ENCODE results near the gene TET3.
"Not testable (repeated sequence)": the region's sequence is repeated elsewhere in the genome, so short reads cannot be mapped to it uniquely, and the experiment has no call there.

Gene TET3

DNA sequence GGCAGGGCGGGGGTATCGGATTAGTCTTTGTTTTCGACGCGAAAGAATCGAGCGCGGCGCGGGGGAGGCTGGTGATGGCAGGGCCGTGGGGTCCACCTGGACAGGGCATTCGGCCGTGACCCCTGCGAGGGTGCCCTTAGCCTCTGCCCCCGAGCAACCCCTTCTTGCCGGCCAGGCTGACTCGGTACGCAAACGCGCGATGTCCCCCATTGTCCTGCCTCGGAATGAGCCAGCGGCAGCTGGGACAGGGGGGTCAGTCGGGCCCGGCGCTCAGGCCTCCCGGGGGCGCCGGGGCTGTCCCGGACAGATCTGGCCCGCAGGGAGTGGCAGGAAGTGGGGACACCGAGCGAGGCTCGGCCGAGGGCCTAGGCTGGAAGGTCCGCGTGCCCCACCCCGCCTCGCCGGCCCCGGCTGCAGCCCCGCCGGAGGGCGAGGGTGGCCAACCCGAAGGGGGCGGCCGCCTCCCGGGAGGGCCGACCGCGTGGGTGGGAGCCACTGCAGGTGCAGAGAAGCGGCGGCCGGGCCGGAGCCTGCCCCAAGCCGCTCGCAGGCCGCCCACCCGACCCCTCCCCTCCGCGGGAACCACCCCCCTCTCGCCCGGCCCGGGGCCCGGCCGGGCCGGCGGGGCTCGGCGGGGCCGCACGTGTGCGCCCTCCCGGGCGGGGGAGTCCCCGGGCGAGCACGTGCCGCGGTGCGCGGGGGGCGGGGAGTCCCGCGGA lies at the start of gene TET3:
TET3 (plus strand) TSS at position 708 of the 719 bp plus-strand sequence. CDS start 1,494 bp downstream, outside the sequence.
- DNase-seq (ENCODE audit: low read depth in 2 of 2), result peak in 1 of 2 donors; percentile 36

DNA sequence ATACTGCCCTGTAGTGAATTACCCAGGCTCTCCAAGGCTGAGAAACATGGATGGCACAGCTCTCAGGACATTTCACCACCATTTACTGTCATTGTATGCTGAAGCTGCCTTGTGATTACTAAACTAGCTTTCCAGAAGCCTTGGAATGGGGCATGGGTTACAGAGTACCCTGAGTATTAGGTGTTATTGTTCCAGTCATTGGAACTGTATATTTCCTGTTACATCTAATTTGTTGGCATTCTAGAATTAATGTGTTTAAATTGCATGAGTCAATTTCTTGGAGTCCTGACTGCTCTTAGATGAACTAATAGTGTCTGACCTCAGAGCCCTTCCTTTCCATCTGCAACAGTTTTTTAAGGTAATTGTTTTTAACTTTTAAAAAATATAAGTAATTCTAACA lies 49.1 kb upstream of the TET3 start:
- DNase-seq (ENCODE audit: low read depth in 2 of 2), result no peak

DNA sequence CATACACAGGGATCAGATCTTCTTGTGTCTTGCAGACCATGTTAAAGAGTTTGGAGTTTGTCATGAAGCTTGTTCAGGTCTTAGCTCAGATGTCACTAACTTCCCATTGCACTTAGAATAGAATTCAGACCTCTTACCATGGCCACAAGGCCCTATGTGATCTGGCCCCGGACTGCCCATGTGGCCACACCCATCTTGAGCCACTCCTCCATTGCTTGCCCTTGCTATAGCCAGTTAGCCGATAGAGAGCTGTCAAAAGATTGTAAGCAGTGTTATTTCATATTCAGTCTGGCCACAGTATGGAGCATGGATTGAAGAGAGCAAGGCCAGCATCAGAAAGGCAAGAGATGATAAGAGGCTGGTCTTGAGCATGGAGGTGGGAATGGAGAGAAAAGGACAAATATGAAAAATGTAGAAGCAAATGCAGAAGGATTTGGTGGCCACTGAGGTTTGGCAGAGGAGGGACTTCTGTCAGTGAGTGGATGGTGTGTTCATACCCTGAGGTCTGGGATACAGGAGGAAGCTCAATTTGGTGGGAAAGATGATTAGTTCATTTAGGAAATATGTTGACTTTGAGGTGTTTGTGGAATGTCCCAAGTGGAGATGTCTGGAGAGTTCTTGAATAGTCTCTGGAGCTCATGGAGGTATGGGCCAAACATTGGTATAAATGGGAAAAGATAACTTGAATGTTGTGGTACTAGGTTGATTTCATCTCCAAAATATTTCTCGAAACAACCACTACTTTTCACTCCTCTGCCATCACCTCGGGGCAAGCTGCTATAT lies 47.4 kb upstream of the TET3 start:
- DNase-seq (ENCODE audit: low read depth in 2 of 2), result no peak

DNA sequence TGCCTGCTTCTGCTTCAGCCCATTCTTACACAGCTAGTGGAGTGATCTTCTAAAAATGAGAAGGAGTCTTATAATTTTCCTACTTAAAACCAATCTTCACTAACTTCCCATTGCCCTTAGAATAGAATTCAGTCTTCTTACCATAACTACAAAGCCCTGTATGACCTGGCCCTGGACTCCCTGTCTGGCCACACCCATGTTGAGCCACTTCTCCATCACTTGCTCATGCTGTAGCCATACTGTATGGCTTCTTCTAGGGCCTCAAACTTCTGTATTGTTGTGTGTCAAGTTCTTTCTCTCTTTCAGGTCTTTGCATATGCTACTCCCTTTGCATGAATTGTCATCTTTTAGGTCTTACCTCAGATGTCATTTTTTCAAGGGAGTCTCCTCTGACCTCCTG lies 46.8 kb upstream of the TET3 start:
- no peak for DNase-seq (ENCODE audit: low read depth in 2 of 2)

DNA sequence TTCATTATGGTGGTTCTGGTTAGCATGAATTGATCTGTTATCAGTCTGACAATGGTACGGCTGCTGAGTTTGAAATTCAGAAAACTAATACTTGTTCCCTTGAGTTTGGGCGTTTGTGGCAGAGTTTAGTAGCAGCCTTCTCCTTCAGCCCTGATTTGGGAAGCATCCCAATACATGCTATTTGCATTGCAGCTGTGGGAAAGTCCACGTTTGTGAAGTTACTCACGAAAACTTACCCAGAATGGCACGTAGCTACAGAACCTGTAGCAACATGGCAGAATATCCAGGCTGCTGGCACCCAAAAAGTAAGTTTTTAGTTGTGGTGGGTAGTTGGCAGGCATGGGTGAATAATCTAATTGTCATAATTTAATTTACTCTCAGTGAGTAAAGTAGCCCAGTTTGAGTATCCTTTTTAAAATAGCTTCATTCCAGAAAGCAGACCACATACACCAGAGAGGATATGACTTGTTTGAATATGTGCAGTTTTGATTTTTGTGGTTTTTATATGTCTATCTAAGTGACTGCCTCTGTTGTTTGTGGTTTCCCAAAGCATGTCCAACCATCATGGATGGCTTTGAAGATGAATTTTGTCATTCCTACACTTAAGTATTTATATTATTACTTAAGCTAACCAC lies 45.9 kb upstream of the TET3 start:
- no peak for DNase-seq (ENCODE audit: low read depth in 2 of 2)

DNA sequence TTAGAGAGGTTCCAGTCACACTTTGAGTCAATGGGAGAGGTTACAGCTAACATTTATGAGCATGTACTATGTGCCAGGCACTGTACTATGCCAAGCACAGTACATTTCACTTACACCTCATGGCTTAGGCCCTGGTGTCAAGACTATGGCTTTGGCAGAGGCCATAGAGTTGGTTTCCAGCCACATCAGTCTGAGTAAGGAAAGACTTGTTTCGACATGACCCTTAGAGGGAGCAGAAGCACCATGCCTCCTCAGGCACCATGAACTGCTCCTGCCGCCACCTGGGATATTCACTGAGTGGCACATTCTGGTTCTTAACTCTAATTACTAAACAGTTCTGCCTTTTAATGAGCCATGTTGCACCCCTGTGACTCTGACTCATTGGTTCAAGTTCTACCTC lies 45.3 kb upstream of the TET3 start:
- DNase-seq (ENCODE audit: low read depth in 2 of 2), result no peak

DNA sequence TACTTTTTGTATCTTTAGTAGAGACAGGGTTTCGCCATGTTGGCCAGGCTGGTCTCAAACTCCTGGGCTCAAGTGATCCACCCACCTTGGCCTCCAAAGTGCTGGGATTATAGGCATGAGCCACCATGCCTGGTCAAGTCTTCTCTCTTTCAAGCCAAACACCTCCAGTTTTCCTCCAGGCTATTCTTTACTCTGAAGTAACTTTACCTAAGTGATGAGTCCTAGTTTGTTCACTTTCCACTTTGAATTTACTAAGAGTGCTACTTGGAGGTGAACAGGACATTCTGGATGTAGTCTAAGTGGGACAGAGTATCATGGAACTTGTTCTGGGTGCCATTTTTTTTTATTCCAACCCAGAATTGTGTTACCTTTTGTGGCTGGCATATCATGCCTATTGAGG lies 44.6 kb upstream of the TET3 start:
- DNase-seq (ENCODE audit: low read depth in 2 of 2), result not testable (repeated sequence)

DNA sequence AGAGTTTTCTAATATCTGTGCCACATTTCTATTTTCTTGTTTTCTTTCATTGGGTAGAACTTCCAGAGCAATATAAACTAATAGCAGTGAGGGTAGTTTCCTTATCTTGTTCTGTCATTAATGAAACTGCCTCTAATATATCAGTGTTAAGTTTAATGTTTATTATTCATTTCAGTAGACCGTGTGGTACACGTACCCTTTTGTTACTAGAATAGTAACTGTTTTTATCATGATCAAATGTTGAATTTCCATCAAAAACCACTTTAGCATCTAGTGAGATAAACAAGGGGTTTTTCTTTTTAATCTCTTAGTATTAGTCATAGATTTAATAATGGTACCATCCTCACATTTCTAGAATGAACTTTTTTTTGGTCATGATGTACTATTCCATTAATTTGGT lies 42.0 kb upstream of the TET3 start:
- DNase-seq (ENCODE audit: low read depth in 2 of 2), result no peak

DNA sequence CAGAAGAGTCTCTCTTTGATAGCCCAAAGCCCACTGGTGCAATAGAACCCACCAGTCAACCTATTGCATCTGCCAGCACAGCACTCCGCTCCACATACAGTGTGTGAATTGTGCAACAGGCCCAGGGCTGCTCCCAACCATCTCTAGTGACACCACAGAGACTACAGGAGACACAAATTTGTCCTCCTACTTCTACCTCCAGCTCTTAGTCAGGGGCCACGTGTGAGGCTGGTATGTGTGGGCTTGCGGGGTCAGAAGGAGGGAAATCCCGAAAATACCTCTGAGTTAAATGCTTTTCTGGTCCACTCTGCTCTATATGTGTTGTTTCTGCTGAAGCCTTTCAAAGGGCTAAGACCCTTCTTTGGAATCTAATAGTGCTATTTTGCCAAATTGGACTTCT lies 40.0 kb upstream of the TET3 start:
- no peak for DNase-seq (ENCODE audit: low read depth in 2 of 2)

DNA sequence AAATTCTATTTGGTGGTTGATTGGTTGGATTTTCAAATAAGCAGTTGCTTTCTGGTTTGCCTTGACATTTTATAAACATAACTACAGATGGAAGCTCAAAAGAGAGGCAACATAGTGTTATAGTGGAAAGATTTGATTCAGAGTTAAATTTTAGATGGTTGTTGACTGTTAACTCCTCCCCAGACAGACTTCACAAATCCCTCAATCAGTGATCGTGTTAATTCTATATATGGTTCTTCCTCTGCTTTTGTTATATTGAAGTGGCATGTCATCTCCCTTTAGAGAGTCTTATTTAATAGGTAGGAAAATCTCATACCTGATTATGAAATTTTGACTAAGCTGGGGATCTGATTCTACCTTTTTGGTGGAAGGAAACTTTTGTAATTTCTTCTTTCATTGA lies 38.5 kb upstream of the TET3 start:
- no peak for DNase-seq (ENCODE audit: low read depth in 2 of 2)

DNA sequence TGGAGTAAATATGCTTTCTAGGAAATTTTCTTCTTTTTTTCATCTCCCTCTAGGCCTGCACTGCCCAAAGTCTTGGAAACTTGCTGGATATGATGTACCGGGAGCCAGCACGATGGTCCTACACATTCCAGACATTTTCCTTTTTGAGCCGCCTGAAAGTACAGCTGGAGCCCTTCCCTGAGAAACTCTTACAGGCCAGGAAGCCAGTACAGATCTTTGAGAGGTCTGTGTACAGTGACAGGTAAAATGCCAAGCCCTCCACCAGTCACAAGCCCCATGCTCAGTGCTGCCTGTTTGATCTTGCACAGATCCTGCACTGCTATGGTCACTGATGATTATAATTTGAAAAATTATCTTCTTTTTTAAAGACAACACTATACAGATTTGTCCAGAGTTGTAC lies 38.0 kb upstream of the TET3 start:
- DNase-seq (ENCODE audit: low read depth in 2 of 2), result no peak

DNA sequence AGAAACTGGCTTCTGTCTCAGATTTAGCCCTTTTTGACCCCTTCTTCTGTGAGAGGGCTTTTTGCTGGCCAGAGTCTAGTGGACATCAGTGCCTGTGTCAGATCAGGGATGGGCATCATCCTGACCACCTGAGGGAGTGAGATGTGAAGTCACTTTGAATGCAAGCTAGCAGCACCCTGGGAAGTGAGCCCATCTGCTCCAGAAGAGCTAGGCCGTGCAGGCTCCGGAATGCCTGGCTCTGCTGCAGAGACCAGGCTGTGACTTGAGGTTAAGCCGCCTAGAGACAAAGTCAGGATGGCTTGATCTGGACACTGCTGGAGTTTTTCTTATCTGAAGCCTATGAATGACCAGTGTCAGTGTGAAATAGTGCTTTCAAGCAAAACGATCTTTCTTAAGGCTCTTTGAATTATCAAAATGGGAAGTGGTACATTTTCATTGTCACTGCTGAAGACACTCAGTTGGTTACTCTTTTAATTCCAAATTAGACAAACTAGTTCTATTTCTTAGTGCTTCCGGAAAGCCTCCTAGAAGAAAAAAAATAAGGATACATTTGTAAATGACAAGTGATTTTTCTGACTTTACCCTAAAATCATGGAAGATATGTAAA lies 37.2 kb upstream of the TET3 start:
- no peak for DNase-seq (ENCODE audit: low read depth in 2 of 2)

DNA sequence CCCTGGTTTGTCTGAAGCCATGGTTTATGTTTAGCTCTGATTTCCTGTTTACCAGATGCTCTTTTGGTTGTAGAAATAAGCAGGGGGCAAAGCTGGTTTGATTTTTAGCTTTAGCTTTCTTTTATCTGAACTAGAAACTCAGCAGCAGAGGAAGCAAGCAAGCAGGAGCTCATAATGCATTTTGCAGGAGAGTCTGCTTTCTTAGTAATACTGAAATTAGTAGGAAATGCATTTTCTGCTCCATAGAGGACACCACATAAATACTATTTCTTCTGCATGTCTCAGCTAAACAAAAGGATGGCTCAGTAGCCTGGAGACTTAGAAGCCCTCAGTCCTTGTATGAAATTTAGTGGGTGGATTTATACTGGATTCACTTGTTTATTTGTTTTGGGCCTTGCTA lies 34.9 kb upstream of the TET3 start:
- no peak for DNase-seq (ENCODE audit: low read depth in 2 of 2)

DNA sequence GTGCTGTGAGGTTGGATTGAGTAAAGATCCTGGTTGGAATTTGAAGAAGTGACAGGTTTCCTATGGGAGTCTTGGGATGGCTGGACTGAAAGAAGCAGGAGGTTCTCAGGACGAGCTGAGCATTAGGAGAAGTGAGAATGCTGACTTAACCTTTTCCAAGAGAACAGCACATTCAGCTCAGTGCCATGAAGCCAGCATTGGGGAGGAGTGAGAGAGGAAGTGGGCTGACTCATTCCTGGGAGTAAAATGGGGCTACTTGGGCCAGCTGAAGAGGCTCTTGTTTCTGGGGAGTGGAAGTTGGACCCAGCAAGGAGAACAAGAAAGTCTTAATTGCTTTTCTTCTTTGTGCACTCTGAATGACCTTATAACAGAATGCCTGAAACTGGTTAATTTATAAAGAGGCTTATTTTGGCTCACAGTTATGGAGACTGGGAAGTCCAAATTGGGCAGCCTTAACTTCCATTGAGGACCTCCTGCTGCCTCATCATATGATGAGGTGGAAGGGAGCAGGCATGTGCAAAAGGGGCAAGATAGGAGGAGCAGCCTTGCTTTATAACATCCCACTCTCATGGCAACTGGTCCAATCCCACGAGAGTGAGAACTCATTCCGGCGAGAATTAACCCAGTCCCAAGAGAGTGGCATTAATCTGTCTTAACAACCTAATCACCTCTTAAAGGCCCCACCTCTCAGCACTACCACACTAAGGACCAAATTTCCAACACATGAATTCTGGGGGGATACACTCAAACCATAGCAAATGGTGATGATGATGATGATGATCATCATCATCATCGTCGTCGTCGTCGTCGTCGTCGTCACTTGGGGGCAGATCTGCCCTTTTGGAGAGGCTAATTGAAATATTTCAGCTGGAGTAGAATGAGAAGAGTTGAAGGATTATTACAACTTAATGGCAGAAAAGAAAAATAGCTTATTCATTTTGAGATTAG lies 31.9 kb upstream of the TET3 start:
- DNase-seq (ENCODE audit: low read depth in 2 of 2), result no peak

DNA sequence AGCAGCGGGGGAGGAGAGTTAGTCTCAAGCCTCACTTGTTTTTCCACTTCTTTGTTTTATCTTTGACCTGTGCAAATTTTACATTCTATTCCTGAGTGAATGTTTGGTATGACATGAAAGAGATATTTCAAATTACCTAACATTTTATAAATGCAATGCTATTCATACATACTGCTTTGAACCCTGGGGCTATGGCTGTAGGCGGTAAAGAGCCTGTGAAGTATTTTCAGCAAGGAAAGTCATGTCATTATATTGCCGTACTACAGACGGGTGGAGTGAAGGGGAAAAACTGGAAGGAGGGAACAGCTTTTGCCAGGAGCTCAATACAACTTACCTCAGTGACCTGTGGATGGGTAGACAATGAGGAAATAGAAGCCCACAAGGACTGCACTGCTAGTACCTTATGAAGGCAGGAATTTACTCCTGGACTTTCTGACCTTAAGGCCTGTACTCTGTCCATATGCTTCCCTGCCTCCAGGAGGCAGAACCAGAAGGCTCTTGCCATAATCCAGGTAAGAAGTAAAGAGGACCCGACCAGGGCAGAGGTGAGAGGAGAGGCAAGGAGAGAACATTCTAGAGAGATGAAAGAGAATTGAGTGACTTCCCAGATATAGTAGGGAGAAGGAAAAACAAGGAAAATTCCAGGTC lies 28.4 kb upstream of the TET3 start:
- no peak for DNase-seq (ENCODE audit: low read depth in 2 of 2)

DNA sequence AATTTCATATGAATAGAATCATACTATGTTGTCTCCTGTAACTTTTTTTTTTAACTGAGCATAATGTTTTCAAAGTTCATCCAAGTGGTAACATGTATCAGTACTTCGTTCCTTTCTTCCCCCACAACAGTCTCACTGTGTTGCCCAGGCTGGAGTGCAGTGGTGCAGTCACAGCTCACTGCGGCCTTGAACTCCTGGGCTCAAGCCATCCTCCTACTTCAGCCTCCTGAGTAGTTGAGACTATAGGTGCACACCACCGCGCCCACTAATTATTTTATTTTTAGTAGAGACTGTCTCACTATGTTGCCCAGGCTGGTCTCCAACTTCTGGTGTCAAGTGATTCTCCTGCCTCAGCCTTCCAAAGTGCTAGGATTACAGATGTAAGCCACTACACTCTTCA lies 23.4 kb upstream of the TET3 start:
- DNase-seq (ENCODE audit: low read depth in 2 of 2), result no peak

DNA sequence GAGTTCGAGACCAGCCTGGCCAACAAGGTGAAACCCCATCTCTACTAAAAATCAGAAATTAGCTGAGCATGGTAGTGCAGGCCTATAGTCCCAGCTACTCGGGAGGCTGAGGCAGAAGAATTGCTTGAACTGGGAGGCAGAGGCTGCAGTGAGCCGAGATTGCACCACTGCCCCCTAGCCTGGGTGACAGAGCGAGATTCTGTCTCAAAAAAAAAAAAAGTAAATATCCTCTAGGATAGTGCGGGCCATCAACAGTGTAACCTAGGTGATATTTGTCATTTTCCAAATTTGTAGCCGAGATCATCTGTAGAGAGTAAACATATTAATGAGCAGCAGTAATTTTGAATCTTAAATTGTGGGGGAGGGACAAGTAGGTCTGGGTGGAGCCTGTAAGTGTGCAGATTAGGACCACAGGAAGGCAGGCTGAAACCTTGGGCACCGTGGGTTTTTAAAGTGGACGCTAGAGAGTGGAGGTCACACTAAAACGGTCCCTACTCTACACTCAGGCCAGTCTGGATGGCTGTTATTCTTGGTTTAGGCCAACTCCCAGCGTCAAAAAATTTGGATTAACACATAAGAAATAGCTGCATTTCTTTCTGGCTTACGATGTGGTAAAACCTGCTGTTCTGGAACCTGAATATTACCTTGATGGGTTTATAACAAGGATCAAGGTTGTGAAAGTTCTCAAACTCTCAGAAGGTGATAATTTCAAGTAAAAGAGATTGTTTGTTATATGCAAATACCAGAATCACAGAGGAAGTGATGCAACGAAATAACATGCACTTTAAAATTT lies 22.7 kb upstream of the TET3 start:
- DNase-seq (ENCODE audit: low read depth in 2 of 2), result no peak

DNA sequence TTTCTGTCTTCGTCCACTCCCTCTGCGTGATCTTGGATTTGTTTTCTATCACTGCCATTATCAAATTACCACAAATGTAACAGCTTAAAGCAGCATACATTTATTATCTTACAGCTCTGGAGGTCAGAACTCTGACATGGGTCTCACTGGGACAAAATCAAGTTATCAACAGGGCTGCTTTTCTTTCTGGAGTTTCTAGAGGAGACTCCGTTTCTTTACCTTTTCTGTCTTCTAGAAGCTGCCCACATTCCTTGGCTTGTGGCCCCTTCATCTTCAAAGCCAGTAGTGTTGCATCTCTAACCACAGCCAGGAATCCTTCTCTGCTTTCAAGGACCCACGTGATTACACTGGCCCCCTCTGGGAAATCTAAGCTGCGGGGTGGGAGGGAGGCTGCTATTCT lies 21.9 kb upstream of the TET3 start:
- no peak for DNase-seq (ENCODE audit: low read depth in 2 of 2)

DNA sequence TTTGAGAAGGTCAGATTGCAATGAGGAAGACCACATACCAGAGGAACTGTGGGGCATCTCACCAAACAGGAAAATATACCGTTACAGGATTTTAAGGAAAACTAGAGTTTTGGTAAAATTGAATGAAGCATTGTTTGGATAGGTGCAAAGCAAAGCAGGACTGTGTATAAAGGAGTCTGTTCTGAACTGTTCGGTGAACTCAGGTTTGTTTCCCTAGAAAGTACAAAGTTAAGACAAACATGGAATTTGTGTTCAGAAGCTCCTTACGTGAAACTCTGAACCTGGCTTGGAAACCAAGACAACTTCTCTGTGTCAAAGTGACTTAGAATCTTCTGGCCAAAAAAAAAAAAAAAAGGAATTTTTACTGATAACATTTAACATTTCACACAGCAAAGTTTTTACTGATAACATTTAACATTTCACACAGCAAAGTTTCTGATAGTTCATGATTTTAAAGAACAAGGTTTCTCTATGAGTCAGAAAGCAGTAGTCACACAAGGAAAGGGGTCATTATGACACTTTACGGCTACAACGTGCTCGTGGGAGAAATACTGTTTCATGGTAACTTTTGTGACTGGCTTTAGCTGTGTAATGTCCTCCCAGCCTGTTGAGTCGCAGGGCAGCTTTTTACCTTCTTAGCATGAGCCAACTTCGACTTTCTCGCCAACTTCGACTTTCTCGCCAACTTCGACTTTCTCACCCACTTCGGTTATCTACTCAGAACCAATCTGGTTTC lies 21.2 kb upstream of the TET3 start:
- no peak for DNase-seq (ENCODE audit: low read depth in 2 of 2)

Data from stimulated activated CD8-positive, alpha-beta memory T cell treated with anti-CD3 and anti-CD28 coated beads, Interleukin-2, amount 100 ng/mL, for 48 hours (primary cell).